ENCODE measurements around the gene C6orf62.
"Not testable (repeated sequence)": the region's sequence is repeated elsewhere in the genome, so short reads cannot be mapped to it uniquely, and the experiment has no call there.

The C6orf62 gene

GRCh38 chr6:24683297-24684296 lies 35.4 kb downstream of the C6orf62 start:
- H3K4me3 ChIP-seq (replicated peaks; ENCODE audit: insufficient read depth, low read length): no peak overlapping the region
- no peak overlapping the region for H3K27ac ChIP-seq (replicated peaks)
- no peaks in the 10 kb centered on the region for H3K27me3 ChIP-seq (ENCODE audit: insufficient read depth, poor library complexity, severe bottlenecking)
- DNase-seq (ENCODE audit: low read depth in 1 of 2, low spot score in 1 of 2): no peak
- TF ChIP-seq GABPA (IDR thresholded peaks at IDR 0.05; ENCODE audit: low read depth) (no peak), POLR2AphosphoS5 (IDR thresholded peaks at IDR 0.05; ENCODE audit: low read depth) (no peak), SPI1 (IDR thresholded peaks at IDR 0.05; ENCODE audit: borderline replicate concordance, low read depth) (no peak), REST (IDR thresholded peaks at IDR 0.05; ENCODE audit: insufficient replicate concordance, low read depth) (no peak)
- TF ChIP-seq, protein P1, sequence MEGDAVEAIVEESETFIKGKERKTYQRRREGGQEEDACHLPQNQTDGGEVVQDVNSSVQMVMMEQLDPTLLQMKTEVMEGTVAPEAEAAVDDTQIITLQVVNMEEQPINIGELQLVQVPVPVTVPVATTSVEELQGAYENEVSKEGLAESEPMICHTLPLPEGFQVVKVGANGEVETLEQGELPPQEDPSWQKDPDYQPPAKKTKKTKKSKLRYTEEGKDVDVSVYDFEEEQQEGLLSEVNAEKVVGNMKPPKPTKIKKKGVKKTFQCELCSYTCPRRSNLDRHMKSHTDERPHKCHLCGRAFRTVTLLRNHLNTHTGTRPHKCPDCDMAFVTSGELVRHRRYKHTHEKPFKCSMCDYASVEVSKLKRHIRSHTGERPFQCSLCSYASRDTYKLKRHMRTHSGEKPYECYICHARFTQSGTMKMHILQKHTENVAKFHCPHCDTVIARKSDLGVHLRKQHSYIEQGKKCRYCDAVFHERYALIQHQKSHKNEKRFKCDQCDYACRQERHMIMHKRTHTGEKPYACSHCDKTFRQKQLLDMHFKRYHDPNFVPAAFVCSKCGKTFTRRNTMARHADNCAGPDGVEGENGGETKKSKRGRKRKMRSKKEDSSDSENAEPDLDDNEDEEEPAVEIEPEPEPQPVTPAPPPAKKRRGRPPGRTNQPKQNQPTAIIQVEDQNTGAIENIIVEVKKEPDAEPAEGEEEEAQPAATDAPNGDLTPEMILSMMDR (IDR thresholded peaks at IDR 0.05; ENCODE audit: insufficient read depth, low read length): no peak

- TF ChIP-seq, protein P1 (IDR thresholded peaks at IDR 0.05; ENCODE audit: insufficient read depth, low read length): no peak
- TF ChIP-seq POLR2AphosphoS5 (IDR thresholded peaks at IDR 0.05; ENCODE audit: low read depth): no peak
- TF ChIP-seq GABPA (IDR thresholded peaks at IDR 0.05; ENCODE audit: low read depth): no peak
- TF ChIP-seq SPI1 (IDR thresholded peaks at IDR 0.05; ENCODE audit: borderline replicate concordance, low read depth): no peak
- no peak for TF ChIP-seq REST (IDR thresholded peaks at IDR 0.05; ENCODE audit: insufficient replicate concordance, low read depth)
- Histone ChIP-seq H3K27ac (replicated peaks) (no peak overlapping the region), H3K4me3 (replicated peaks; ENCODE audit: insufficient read depth, low read length) (no peak overlapping the region), H3K27me3 (ENCODE audit: insufficient read depth, poor library complexity, severe bottlenecking) (no peaks in the 10 kb centered on the region)
- no peak for DNase-seq (ENCODE audit: low read depth in 1 of 2, low spot score in 1 of 2)
Observed at GRCh38 chr6:24680582-24680981, 38.4 kb downstream of the C6orf62 start.

- H3K27me3 ChIP-seq (ENCODE audit: insufficient read depth, poor library complexity, severe bottlenecking); H3K4me3 ChIP-seq (replicated peaks; ENCODE audit: insufficient read depth, low read length); H3K27ac ChIP-seq (replicated peaks); DNase-seq (ENCODE audit: low read depth in 1 of 2, low spot score in 1 of 2): not testable (repeated sequence)
Observed at GRCh38 chr6:24678792-24679352, 40.1 kb downstream of the C6orf62 start.

DNA sequence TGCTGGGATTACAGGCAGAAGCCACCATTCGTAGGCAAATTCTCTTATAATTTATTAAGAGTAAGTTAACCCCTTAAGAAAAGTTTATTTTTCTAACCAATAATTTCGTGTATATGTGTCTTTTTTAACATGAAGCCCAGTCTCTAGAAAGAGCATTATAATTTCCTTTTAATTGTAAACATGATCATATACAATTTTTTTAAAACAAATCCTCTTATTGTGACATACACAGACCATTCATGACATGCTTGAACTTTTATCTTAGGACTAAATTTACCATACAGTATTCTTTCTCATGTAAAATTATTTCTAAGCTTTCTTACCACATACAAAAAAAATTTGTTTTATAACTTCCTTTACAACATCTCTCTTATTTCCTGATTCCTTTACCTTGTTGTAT lies 45.3 kb downstream of the C6orf62 start:
- no peak overlapping the region for H3K27ac ChIP-seq (replicated peaks)
- no peak for DNase-seq (ENCODE audit: low read depth in 1 of 2, low spot score in 1 of 2)
- H3K4me3 ChIP-seq (replicated peaks; ENCODE audit: insufficient read depth, low read length): no peak overlapping the region
- TF ChIP-seq, protein P1 (IDR thresholded peaks at IDR 0.05; ENCODE audit: insufficient read depth, low read length): no peak
- TF ChIP-seq SPI1 (IDR thresholded peaks at IDR 0.05; ENCODE audit: borderline replicate concordance, low read depth) (no peak), GABPA (IDR thresholded peaks at IDR 0.05; ENCODE audit: low read depth) (no peak)
- no peaks in the 10 kb centered on the region for H3K27me3 ChIP-seq (ENCODE audit: insufficient read depth, poor library complexity, severe bottlenecking)

Data from HL-60 (cell line).